HEK293 (cell line): ENCODE results near the gene BMERB1.

Source experiments
- CTCF ChIA-PET: fragments of 350-600 bp; formaldehyde crosslinking; extraction: SDS; loops from one replicate; lab custom pipeline; 2021; ENCODE audit warnings: antibody characterized with exemption; lab: Yijun Ruan, JAX
- POLR2A ChIA-PET: fragments of 300-600 bp; formaldehyde crosslinking; extraction: SDS; loops from one replicate; lab custom pipeline; 2020; ENCODE audit warnings: antibody characterized with exemption, inconsistent platforms; lab: Yijun Ruan, JAX
- H3K27ac ChIP-seq: fragments of 200-500 bp; sonication (Bioruptor generic); 2 replicates; pipeline ENCODE4 v1.5.1; 2014; ENCODE audit warnings: low read depth, low read length, control low read depth, inconsistent platforms; ENCODE audit errors: extremely low read depth
- H3K36me3 ChIP-seq, 2 experiments: fragments of 200-500 bp in 1 of 2; sonication (Bioruptor generic) in 1 of 2; 1 replicate in 1 of 2; 2 replicates in 1 of 2; pipeline ENCODE4 v1.5.1; 2014 to 2017; ENCODE audit warnings: inconsistent platforms in 2 of 2, low read length in 2 of 2; ENCODE audit not compliant: control insufficient read depth in 2 of 2, insufficient read depth in 1 of 2
- H3K4me1 ChIP-seq: fragments of 200-500 bp; sonication (Bioruptor generic); 2 replicates; pipeline ENCODE4 v1.5.1; 2014; ENCODE audit warnings: mild to moderate bottlenecking, low read length, inconsistent platforms; ENCODE audit not compliant: control insufficient read depth, insufficient read depth
- H3K4me3 ChIP-seq: 2 replicates; pipeline ENCODE4 v1.5.1; 2011; ENCODE audit warnings: low read depth, mild to moderate bottlenecking, control low read depth, low read length, moderate library complexity
- H3K9me3 ChIP-seq: fragments of 200-500 bp; sonication (Bioruptor generic); 2 replicates; pipeline ENCODE4 v1.5.1; 2014; ENCODE audit warnings: low read depth, low read length, inconsistent platforms; ENCODE audit not compliant: control insufficient read depth, insufficient read depth
- KLF1 ChIP-seq: fragments of 450-650 bp; formaldehyde crosslinking; IDR thresholded peaks from 2 replicates; pipeline ENCODE4 v1.5.1; 2016; ENCODE audit warnings: missing biosample characterization, missing genetic modification characterization
- OVOL3 ChIP-seq: fragments of 450-650 bp; formaldehyde crosslinking; IDR thresholded peaks from 2 replicates; pipeline ENCODE4 v1.5.1; 2016; ENCODE audit warnings: missing biosample characterization, missing genetic modification characterization
- PRDM1 ChIP-seq: fragments of 450-650 bp; formaldehyde crosslinking; IDR thresholded peaks from 2 replicates; pipeline ENCODE4; 2016; ENCODE audit warnings: missing biosample characterization, missing genetic modification characterization
- PRDM2 ChIP-seq: fragments of 450-650 bp; formaldehyde crosslinking; IDR thresholded peaks from 2 replicates; pipeline ENCODE4 v1.5.1; 2016; ENCODE audit warnings: missing biosample characterization, missing genetic modification characterization, borderline replicate concordance
- ZBTB10 ChIP-seq: fragments of 450-650 bp; formaldehyde crosslinking; IDR thresholded peaks from 2 replicates; pipeline ENCODE4 v1.5.1; 2016; ENCODE audit warnings: missing biosample characterization, missing genetic modification characterization
- ZBTB20 ChIP-seq: fragments of 450-650 bp; formaldehyde crosslinking; IDR thresholded peaks from 2 replicates; pipeline ENCODE4 v1.5.1; 2016; ENCODE audit warnings: missing biosample characterization, missing genetic modification characterization
- ZFHX2 ChIP-seq: fragments of 450-650 bp; formaldehyde crosslinking; conservative IDR thresholded peaks from 2 replicates; pipeline ENCODE4 v1.5.1; 2016; ENCODE audit warnings: missing biosample characterization, missing genetic modification characterization
- ZNF10 ChIP-seq: fragments of 450-650 bp; formaldehyde crosslinking; IDR thresholded peaks from 2 replicates; pipeline ENCODE4 v1.5.1; 2017; ENCODE audit warnings: missing biosample characterization, missing genetic modification characterization
- ZNF146 ChIP-seq: fragments of 450-650 bp; formaldehyde crosslinking; IDR thresholded peaks from 2 replicates; pipeline ENCODE4 v1.5.1; 2016; ENCODE audit warnings: missing biosample characterization, missing genetic modification characterization
- ZNF175 ChIP-seq: fragments of 450-650 bp; formaldehyde crosslinking; IDR thresholded peaks from 2 replicates; pipeline ENCODE4 v1.5.1; 2016; ENCODE audit warnings: missing biosample characterization, missing genetic modification characterization
- ZNF600 ChIP-seq: fragments of 450-650 bp; formaldehyde crosslinking; IDR thresholded peaks from 2 replicates; pipeline ENCODE4 v1.5.1; 2016; ENCODE audit warnings: missing biosample characterization, missing genetic modification characterization
- ZNF626 ChIP-seq: fragments of 450-650 bp; sonication (Bioruptor Pico); formaldehyde crosslinking; IDR thresholded peaks from 2 replicates; pipeline ENCODE4 v1.5.1; 2018; ENCODE audit warnings: missing biosample characterization, missing genetic modification characterization, inconsistent platforms
- ZNF670 ChIP-seq: fragments of 450-650 bp; formaldehyde crosslinking; IDR thresholded peaks from 2 replicates; pipeline ENCODE4 v1.5.1; 2016; ENCODE audit warnings: missing biosample characterization, missing genetic modification characterization, low read depth
- ZSCAN18 ChIP-seq: fragments of 450-650 bp; formaldehyde crosslinking; IDR thresholded peaks from 2 replicates; pipeline ENCODE4 v1.5.1; 2016; ENCODE audit warnings: missing biosample characterization, missing genetic modification characterization

The BMERB1 gene

GRCh38 chr16:15597822-15598647 is 163.6 kb downstream of the BMERB1 start (continued):
- no peak for TF ChIP-seq ZNF146 (tag by site-specific recombination)
- TF ChIP-seq ZNF626 (tag by site-specific recombination): no peak
- no peak for TF ChIP-seq ZBTB20
- TF ChIP-seq OVOL3 (tag by site-specific recombination): no peak
- no peak for TF ChIP-seq ZFHX2 (tag by site-specific recombination)

- no peak for TF ChIP-seq ZNF175
- no peak for TF ChIP-seq ZNF670 (tag by site-specific recombination)
- TF ChIP-seq PRDM1 (tag by site-specific recombination): no peak
- no peak for TF ChIP-seq ZBTB10 (tag by site-specific recombination)
- no peak for TF ChIP-seq KLF1 (tag by site-specific recombination)
- TF ChIP-seq ZSCAN18 (tag by site-specific recombination): no peak
- no peak for TF ChIP-seq ZNF10 (tag by site-specific recombination)
- TF ChIP-seq ZNF600 (tag by site-specific recombination): no peak
- no peak for TF ChIP-seq PRDM2 (tag by site-specific recombination)
- no peaks in the 10 kb centered on the region for H3K4me1 ChIP-seq
- ChIA-PET POLR2A (interaction anchor here (0.7 kb wide), 1 partner anchor 14 kb away, joined by 3 read pairs; no protein-coding TSS in a partner anchor), CTCF (no interaction called here)
- no peak overlapping the region for H3K4me3 ChIP-seq
- no peak overlapping the region for H3K27ac ChIP-seq
- H3K9me3 ChIP-seq: no peaks in the 10 kb centered on the region
- H3K36me3 ChIP-seq: peaks cover 24 to 91% of the 10 kb centered on the region in 2 experiments
These were observed 164.3 kb downstream of the BMERB1 start for GRCh38 chr16:15598648-15599190.
